Endodermal cell (in vitro differentiated cells): Measurements from ENCODE around the gene ELP4. TPM values are rescaled to one million over a fixed set of nuclear protein-coding genes. Genes with fewer than 3 reads are reported as not detected.

Experiments used
- DNase-seq: peaks from one replicate; pipeline ENCODE4 v3.0.0-alpha.2; 2017
- H3K27ac ChIP-seq: 2 replicates; pipeline ENCODE4 v1.5.1; 2013; ENCODE audit warnings: mild to moderate bottlenecking, low read depth, low read length, moderate library complexity
- H3K27me3 ChIP-seq: 2 replicates; pipeline ENCODE4 v1.6.1; 2013; ENCODE audit warnings: mild to moderate bottlenecking, low read length, moderate library complexity; ENCODE audit not compliant: insufficient read depth, control insufficient read depth, poor library complexity, severe bottlenecking
- H3K36me3 ChIP-seq: 2 replicates; pipeline ENCODE4 v1.7.0; 2013; ENCODE audit warnings: mild to moderate bottlenecking, low read length, moderate library complexity; ENCODE audit not compliant: control insufficient read depth, insufficient read depth
- H3K4me1 ChIP-seq: one replicate; pipeline ENCODE4 v1.7.0; 2013; ENCODE audit warnings: low read length; ENCODE audit not compliant: control insufficient read depth, insufficient read depth
- H3K4me3 ChIP-seq: 2 replicates; pipeline ENCODE4 v1.5.1; 2013; ENCODE audit warnings: mild to moderate bottlenecking, low read length, moderate library complexity
- H3K9ac ChIP-seq: 2 replicates; pipeline ENCODE4 v1.6.1; 2013; ENCODE audit warnings: mild to moderate bottlenecking, low read length, moderate library complexity; ENCODE audit not compliant: poor library complexity, severe bottlenecking; ENCODE audit errors: extremely low read depth
- H3K9me3 ChIP-seq: 2 replicates; pipeline ENCODE4 v1.6.1; 2013; ENCODE audit warnings: mild to moderate bottlenecking, low read length, moderate library complexity; ENCODE audit not compliant: control insufficient read depth
- H3K27ac Mint-ChIP-seq: 2 replicates; pipeline ENCODE4 v1.8.0; 2020; ENCODE audit warnings: mixed read lengths
- H3K27me3 Mint-ChIP-seq: 2 replicates; pipeline ENCODE4 v1.8.0; 2021; ENCODE audit warnings: mild to moderate bottlenecking, mixed read lengths; ENCODE audit not compliant: insufficient read depth
- H3K36me3 Mint-ChIP-seq: 2 replicates; pipeline ENCODE4 v1.8.0; 2020; ENCODE audit warnings: low read depth, mixed read lengths
- H3K4me1 Mint-ChIP-seq: 2 replicates; pipeline ENCODE4 v1.8.0; 2020; ENCODE audit warnings: mixed read lengths
- H3K4me3 Mint-ChIP-seq: 2 replicates; pipeline ENCODE4 v1.8.0; 2020; ENCODE audit warnings: mild to moderate bottlenecking, moderate library complexity, mixed read lengths
- H3K9me3 Mint-ChIP-seq: 2 replicates; pipeline ENCODE4 v1.8.0; 2020; ENCODE audit warnings: mild to moderate bottlenecking, mixed read lengths
- CTCF ChIP-seq: fragments of 200-600 bp; sonication (generic); conservative IDR thresholded peaks from 2 replicates; pipeline ENCODE4 v1.5.0; 2021; ENCODE audit warnings: antibody characterized with exemption, mild to moderate bottlenecking
- WGBS, 2 experiments: methylation state at CpG; one replicate each; pipeline versions ENCODE4 v1.1.5 to v1.1.7; 2013; ENCODE audit warnings: missing lambda C conversion rate in 2 of 2, mixed read lengths in 1 of 2; ENCODE audit not compliant: insufficient coverage in 1 of 2, insufficient read length in 1 of 2; 5-methylcytosine and 5-hydroxymethylcytosine counted together
- total RNA-seq, 2 donors: library from RNA; stranded (reverse); fragmentation: NEBNext Ultra II Directional in 1 of 2; extraction: Animal tissue kit (Norgen Biotek cat#: 25700) in 1 of 2; gene quantifications; 2 replicates in 1 of 2; 3 replicates in 1 of 2; pipeline ENCODE4 v1.2.1, GENCODE V29; 2021

Gene ELP4
- total RNA-seq, 2 donors from 2014 or later = 19.1 to 25.2 TPM

GRCh38 chr11:31499576-31500178 is 9.9 kb upstream of the ELP4 start:
- H3K9ac ChIP-seq = no peak overlapping the region
- Mint-ChIP-seq H3K27ac (no peak overlapping the region), H3K36me3 (peaks cover 17% of the 10 kb centered on the region), H3K4me1 (no peaks in the 10 kb centered on the region), H3K27me3 (no peaks in the 10 kb centered on the region), H3K9me3 (peaks cover 11% of the 10 kb centered on the region), H3K4me3 (no peak overlapping the region)
- peaks cover 8% of the 10 kb centered on the region for H3K9me3 ChIP-seq
- DNase-seq = no peak
- peaks cover 3% of the 10 kb centered on the region for H3K36me3 ChIP-seq
- WGBS, 2 experiments = 94% methylated on average over 3 of the region's 3 CpGs; no CpG with 5 or more reads in 1 of the 2 experiments
- H3K27ac ChIP-seq = no peak overlapping the region
- H3K4me3 ChIP-seq = no peak overlapping the region
- H3K27me3 ChIP-seq = no peaks in the 10 kb centered on the region
- TF ChIP-seq CTCF = no peak
- no peaks in the 10 kb centered on the region for H3K4me1 ChIP-seq

- Histone ChIP-seq H3K36me3 (peaks cover 3% of the 10 kb centered on the region), H3K4me1 (no peaks in the 10 kb centered on the region), H3K9me3 (peaks cover under 1% of the 10 kb centered on the region), H3K9ac (no peak overlapping the region), H3K27me3 (no peaks in the 10 kb centered on the region), H3K27ac (no peak overlapping the region), H3K4me3 (no peak overlapping the region)
- H3K36me3 Mint-ChIP-seq = peaks cover 17% of the 10 kb centered on the region
- H3K27me3 Mint-ChIP-seq = no peaks in the 10 kb centered on the region
- H3K9me3 Mint-ChIP-seq = peaks cover 4% of the 10 kb centered on the region
- TF ChIP-seq CTCF = no peak
- H3K27ac Mint-ChIP-seq = no peak overlapping the region
- no peaks in the 10 kb centered on the region for H3K4me1 Mint-ChIP-seq
- H3K4me3 Mint-ChIP-seq = no peak overlapping the region
- DNase-seq = no peak
- 94 to 100% methylated on average over 1 to 2 of the region's 2 CpGs for WGBS, 2 experiments
Observed at GRCh38 chr11:31500560-31500959, 9.0 kb upstream of the ELP4 start.

GRCh38 chr11:31509051-31509428 is 527 bp upstream of the ELP4 start:
- no peak for DNase-seq
- Mint-ChIP-seq H3K4me1 (peaks cover 18% of the 10 kb centered on the region), H3K27ac (peak overlapping the region; percentile 93), H3K9me3 (no peaks in the 10 kb centered on the region), H3K27me3 (no peaks in the 10 kb centered on the region), H3K4me3 (peak overlapping the region; percentile 94), H3K36me3 (peaks cover 21% of the 10 kb centered on the region)
- no peaks in the 10 kb centered on the region for H3K9me3 ChIP-seq
- WGBS, 2 experiments = 4 to 14% methylated on average over 1 to 8 of the region's 8 CpGs
- H3K36me3 ChIP-seq = no peaks in the 10 kb centered on the region
- H3K9ac ChIP-seq = peak overlapping the region; percentile 68
- H3K27ac ChIP-seq = peak overlapping the region; percentile 4
- H3K4me1 ChIP-seq = no peaks in the 10 kb centered on the region
- H3K4me3 ChIP-seq = peak overlapping the region; percentile 92
- no peaks in the 10 kb centered on the region for H3K27me3 ChIP-seq
- TF ChIP-seq CTCF = no peak
